Measurements from ENCODE around the gene AFF3. TPM values are rescaled to one million over a fixed set of nuclear protein-coding genes. Genes with fewer than 3 reads are reported as not detected.
A peak's percentile ranks its signal among the peaks of the same experiment; 100 is the strongest.

Gene AFF3
- total and polyA plus RNA-seq, 8 donors, result 16.4 to 42.0 (median 21.4) TPM

DNA sequence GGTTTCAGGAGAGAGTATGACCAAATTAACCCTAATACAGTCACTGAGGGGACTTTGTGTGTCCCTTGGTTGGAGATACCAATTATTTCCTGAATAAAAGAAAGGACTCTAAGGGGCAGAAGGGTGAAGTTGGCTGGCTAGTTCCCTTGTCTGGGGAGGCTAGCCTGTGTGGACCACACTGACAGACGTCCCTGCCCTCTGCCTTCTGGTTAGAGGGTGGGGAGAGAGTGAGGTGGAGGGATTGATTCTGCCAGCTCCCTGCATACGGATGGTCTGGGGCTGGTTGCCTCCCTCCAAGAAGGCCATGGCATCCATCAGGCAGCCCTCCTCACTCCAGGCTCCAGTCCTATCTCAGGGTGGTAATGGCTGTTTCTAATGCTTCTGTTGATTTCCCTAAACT, 37.4 kb upstream of the AFF3 start:
- no peaks in the 10 kb centered on the region for H3K36me3 ChIP-seq
- no peak overlapping the region for H3K27ac ChIP-seq
- H3K9me3 ChIP-seq, result no peaks in the 10 kb centered on the region
- H3K27me3 ChIP-seq, result no peaks in the 10 kb centered on the region
- no peak for ATAC-seq
- H3K4me3 ChIP-seq, result no peak overlapping the region
- intact Hi-C loops (cut with DNase I), result no loop called here
- peaks cover 0 to 8% of the 10 kb centered on the region in 2 donors for H3K4me1 ChIP-seq
- TF ChIP-seq, protein P1, sequence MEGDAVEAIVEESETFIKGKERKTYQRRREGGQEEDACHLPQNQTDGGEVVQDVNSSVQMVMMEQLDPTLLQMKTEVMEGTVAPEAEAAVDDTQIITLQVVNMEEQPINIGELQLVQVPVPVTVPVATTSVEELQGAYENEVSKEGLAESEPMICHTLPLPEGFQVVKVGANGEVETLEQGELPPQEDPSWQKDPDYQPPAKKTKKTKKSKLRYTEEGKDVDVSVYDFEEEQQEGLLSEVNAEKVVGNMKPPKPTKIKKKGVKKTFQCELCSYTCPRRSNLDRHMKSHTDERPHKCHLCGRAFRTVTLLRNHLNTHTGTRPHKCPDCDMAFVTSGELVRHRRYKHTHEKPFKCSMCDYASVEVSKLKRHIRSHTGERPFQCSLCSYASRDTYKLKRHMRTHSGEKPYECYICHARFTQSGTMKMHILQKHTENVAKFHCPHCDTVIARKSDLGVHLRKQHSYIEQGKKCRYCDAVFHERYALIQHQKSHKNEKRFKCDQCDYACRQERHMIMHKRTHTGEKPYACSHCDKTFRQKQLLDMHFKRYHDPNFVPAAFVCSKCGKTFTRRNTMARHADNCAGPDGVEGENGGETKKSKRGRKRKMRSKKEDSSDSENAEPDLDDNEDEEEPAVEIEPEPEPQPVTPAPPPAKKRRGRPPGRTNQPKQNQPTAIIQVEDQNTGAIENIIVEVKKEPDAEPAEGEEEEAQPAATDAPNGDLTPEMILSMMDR (IDR thresholded peaks at IDR 0.05), result no peak
- DNase-seq, result no peak

GRCh38 chr2:100178864-100179263, 36.5 kb upstream of the AFF3 start:
- Histone ChIP-seq H3K4me3 (no peak overlapping the region), H3K27ac (no peak overlapping the region), H3K4me1 (no peaks in the 10 kb centered on the region), H3K9me3 (no peaks in the 10 kb centered on the region), H3K36me3 (no peaks in the 10 kb centered on the region), H3K27me3 (no peaks in the 10 kb centered on the region)
- ATAC-seq (no peak), DNase-seq (no peak)
- intact Hi-C loops (cut with DNase I), result no loop called here
- TF ChIP-seq, protein P1 (IDR thresholded peaks at IDR 0.05), result no peak

DNA sequence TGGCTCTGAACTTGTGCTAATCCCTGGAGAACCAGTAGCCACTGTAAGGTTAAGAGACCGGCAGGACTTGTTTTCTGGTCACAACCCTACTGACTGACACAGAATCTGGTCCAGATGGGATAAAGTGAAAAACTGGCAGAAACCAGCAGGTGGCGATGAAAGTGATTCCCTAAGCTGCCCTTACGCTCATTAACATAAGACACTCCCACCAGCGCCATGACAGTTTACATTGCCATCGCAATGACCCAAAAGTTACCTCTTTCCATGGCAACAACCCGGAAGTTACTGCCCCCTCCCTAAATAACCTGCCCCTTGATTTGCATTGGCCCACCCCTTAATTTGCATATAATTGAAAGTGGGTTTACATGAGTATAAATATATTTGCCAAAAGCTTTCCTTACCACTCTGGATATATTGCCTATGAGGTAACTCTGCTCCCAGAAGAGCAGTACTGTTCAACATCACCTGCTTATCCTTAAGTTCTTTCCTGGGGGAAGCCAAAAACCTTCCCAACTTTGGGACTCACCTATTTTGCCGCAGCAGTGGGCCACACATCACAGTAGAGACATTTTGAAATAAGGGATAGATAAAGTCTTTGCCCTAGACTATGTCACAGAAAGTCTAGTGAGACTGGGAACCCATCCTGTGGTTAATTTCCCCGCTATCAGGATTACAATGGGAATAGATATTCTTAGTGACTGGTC, 35.8 kb upstream of the AFF3 start:
- no peak overlapping the region for H3K4me3 ChIP-seq
- H3K27me3 ChIP-seq, result no peaks in the 10 kb centered on the region
- DNase-seq (no peak), ATAC-seq (peak; percentile 53)
- H3K4me1 ChIP-seq, result no peaks in the 10 kb centered on the region
- no peaks in the 10 kb centered on the region for H3K9me3 ChIP-seq
- TF ChIP-seq, protein P1 (IDR thresholded peaks at IDR 0.05), result no peak
- intact Hi-C loops (cut with DNase I), result no loop called here
- no peak overlapping the region for H3K27ac ChIP-seq
- no peaks in the 10 kb centered on the region for H3K36me3 ChIP-seq

DNA sequence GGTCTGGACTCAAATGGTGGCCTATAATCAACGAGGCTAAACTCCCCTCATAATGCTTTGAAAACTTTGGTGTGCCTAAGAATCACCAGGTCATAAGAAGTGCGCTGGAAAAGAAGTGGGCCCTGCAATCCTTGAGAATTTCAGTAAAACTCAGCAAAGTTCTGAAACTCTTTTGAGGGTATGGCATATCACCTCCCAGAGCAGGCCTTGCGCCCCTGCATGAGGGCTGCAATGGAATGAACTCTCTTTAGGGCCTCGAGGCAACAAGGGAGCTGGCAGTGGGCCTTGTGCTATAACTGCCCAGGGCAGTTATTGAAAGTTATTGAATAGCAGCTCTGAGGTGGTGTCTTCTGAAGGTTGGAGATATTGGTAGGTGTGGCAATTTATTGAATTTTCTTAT, 34.5 kb upstream of the AFF3 start:
- Histone ChIP-seq H3K4me3 (no peak overlapping the region), H3K27me3 (no peaks in the 10 kb centered on the region), H3K9me3 (no peaks in the 10 kb centered on the region), H3K27ac (no peak overlapping the region), H3K36me3 (no peaks in the 10 kb centered on the region), H3K4me1 (no peaks in the 10 kb centered on the region)
- intact Hi-C loops (cut with DNase I), result no loop called here
- ATAC-seq, result no peak
- TF ChIP-seq, protein P1 (IDR thresholded peaks at IDR 0.05), result no peak
- no peak for DNase-seq

DNA sequence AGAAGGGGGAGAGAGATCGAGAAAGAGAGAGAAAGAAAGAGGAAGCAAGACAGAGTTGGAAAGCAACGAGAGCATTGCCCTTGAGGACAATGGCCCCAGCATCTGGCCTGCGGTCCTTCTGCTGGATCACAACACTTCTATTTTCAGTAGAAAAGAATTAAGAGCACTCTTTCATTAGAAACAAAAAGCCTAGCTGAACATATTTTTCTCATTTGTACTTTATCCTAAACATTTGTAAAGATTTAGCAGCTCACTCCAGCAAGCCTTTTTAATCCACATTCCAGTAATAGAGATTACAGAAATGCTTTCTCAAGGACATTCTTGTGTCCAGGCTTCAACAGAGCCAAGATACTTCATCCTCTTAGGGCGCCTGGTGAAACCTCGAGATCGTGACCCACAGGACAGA, 31.6 kb upstream of the AFF3 start:
- Histone ChIP-seq H3K4me3 (no peak overlapping the region), H3K36me3 (no peaks in the 10 kb centered on the region), H3K27ac (no peak overlapping the region), H3K4me1 (no peaks in the 10 kb centered on the region), H3K9me3 (no peaks in the 10 kb centered on the region), H3K27me3 (no peaks in the 10 kb centered on the region)
- no peak for DNase-seq
- TF ChIP-seq, protein P1 (IDR thresholded peaks at IDR 0.05), result no peak
- intact Hi-C loops (cut with DNase I), result no loop called here
- peak; percentile 31 for ATAC-seq

Data from left lung (tissue), 10 donors.